GM21381 (cell line): ENCODE measurements around the gene CFAP20DC.
"Not testable (repeated sequence)": the region's sequence is repeated elsewhere in the genome, so short reads cannot be mapped to it uniquely, and the experiment has no call there.

Experiments used
- ATAC-seq: cut with Tn5 transposase; IDR thresholded peaks from one replicate; pipeline ENCODE4 v1.9.1; 2021; ENCODE audit warnings: mild to moderate bottlenecking, moderate library complexity; ENCODE audit not compliant: unreplicated experiment

CFAP20DC gene

GRCh38 chr3:58967866-58968265 is 82.0 kb downstream of the CFAP20DC start:
- ATAC-seq, result not testable (repeated sequence)

GRCh38 chr3:58965865-58966264 is 84.0 kb downstream of the CFAP20DC start:
- no peak for ATAC-seq

DNA sequence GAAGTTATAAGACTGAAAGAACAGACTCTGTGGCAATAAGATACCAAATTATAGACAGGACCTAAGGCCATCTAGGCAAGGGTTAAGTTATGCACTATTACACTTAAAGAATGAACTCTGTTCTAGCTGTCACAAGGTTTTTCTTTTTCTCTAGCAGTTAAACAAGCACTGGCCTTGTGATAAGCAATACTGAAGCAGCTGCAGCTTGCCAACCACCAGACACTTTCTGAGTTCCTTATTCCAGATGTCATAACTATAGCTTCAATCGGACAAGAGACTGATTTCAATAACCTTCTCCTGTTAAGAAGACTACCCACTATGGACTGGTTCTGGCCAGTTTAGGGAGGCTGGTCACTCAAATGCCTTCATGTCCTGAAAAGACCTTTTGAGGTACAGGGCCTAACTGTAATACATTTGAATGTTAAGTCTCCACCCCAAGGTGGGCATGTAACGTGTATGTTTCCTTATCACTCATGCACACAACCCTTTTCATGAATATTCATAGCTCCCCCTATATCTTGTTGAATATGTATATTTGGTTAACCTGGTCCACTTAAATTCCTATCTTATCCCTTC is 85.8 kb downstream of the CFAP20DC start:
- ATAC-seq, result no peak

DNA sequence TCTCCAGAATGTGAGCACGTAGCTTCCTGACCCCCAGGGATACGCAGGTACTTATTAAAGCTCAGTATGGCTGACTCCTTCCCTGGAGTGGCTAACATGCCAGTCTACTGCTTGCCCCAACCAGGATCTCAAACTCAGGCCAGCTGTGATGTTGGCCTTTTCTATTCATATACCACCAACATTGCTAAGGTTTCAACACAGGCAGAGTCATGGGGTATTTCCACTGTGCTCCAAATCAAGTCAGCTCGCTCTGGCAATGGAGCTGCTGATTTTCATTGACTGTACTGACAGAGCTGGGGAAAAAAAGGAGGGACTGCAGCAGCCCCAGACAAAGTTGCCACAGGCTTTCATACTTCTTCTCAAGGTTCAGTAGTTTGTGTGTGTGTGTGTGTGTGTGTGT is 87.0 kb downstream of the CFAP20DC start:
- no peak for ATAC-seq

GRCh38 chr3:58962040-58962651 is 87.7 kb downstream of the CFAP20DC start:
- ATAC-seq, result no peak

- ATAC-seq, result no peak
Observed at GRCh38 chr3:58955308-58955707, 94.5 kb downstream of the CFAP20DC start.

GRCh38 chr3:58953288-58953687 is 96.5 kb downstream of the CFAP20DC start:
- ATAC-seq, result no peak

- ATAC-seq, result peak; percentile 66
Observed at GRCh38 chr3:58952128-58952917, 97.5 kb downstream of the CFAP20DC start.

- no peak for ATAC-seq
Observed at GRCh38 chr3:58948018-58948417, 101.8 kb downstream of the CFAP20DC start.

DNA sequence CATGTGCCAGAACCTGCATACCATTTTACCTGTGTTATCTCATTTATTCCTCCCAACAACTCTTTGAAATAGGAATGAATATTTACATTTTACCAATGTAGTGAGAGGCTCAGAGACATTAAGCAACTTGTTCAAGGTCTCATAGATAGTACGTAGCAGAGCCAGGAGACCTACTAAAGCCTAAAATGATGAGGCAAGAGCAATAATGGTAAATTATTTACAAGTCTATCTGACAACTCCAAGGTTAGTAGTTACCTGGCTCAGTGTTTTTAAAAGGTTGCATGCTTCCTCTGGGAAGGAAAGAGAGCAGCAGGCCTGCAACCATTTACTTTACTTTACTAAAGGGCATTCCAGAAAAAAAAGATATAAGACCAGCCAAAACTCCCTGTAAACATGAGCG is 103.0 kb downstream of the CFAP20DC start:
- no peak for ATAC-seq

GRCh38 chr3:58938057-58938456 is 111.8 kb downstream of the CFAP20DC start:
- ATAC-seq, result no peak

DNA sequence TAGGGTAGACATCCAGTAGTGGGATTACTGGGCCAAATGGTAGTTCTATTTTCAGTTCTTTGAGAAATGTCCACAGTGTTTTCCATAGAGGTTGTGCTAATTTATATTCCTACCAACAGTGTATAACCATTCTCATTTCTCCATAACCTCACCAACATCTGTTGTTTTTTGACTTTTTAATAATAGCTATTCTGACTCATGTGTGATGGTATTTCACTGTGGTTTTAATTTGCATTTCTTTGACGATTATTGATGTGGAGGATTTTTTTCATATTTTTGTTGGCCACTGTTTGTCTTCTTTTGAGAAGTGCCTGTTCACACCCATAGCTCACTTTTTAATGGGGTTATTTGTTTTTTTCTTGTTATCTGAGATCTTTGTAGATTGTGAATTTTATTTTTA is 125.2 kb downstream of the CFAP20DC start:
- ATAC-seq, result no peak

DNA sequence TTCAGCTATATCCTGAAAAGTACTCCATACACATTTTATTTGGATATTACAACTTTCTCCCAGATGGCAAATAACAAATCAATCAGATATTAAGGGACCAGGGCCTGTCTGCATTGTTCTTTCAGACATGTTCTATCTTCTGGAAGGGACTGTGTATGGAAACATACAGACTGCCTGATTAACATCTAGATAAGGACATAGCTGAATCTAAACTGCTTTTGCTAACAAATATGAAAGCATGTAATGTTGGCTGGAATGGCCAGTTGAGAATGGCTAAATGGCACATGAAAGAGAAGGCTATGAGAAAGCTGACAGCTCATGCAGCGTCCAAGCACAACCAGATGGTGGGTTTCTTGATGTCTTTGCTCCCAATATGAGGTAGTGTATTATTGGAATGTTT is 149.4 kb downstream of the CFAP20DC start:
- no peak for ATAC-seq

- peak; percentile 29 for ATAC-seq
Observed at GRCh38 chr3:58899953-58900298, 149.9 kb downstream of the CFAP20DC start.

- peak; percentile 70 for ATAC-seq
Observed at GRCh38 chr3:58899159-58899952, 150.5 kb downstream of the CFAP20DC start.

- ATAC-seq, result no peak
Observed at GRCh38 chr3:58898513-58898912, 151.3 kb downstream of the CFAP20DC start.

DNA sequence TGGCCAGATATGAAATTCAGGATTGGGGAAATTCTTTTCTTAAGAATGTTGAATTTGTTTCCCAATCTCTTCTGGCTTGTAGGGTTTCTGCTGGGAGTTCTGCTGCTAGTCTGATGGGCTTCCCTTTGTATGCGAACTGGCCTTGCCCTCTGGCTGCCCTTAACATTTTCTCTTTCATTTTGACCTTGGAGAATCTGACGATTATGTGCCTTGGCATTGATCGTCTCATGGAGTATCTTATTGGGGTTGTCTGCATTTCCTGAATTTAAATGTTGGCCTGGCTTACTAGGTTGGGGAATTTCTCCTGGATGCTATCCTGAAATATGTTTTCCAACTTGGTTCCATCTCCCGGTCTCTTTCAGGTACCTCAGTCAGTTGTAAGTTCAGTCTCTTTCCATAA is 152.2 kb downstream of the CFAP20DC start:
- no peak for ATAC-seq

DNA sequence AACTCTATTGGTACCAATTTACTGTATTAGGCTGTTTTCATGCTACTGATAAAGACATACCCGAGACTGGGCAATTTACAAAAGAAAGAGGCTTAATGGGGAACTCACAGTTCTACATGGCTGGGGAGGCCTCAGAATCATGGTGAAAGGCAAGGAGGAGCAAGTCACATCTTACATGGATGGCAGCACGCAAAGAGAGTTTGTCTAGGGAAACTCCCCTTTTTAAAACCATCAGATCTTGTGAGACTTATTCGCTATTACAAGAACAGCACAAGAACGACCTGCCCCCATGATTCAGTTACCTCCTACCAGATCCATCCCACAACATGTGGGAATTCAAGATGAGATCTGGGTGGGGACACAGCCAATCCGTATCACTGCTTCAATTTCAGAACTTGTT is 154.1 kb downstream of the CFAP20DC start:
- ATAC-seq, result not testable (repeated sequence)

GRCh38 chr3:58892526-58892925 is 157.3 kb downstream of the CFAP20DC start:
- not testable (repeated sequence) for ATAC-seq

- ATAC-seq, result no peak
Observed at GRCh38 chr3:58888087-58888486, 161.7 kb downstream of the CFAP20DC start.

DNA sequence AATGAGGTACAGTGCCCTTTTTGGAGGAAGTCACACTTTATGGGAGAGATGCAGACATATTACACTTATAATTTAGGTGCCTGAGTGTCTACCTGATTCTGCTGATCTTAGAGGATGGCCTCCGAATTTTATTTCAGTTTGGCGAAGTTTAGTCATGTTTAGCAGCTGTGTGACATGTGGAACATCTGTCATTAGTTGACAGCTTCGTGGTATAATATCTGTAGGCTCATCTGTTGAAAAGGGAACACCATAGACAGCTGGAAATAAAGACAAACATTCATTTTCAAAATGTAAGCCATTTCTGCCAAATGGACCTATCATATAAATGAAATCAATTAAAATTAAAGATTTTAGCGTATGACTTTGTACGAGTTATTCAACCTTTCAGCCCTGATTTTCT is 165.4 kb downstream of the CFAP20DC start:
- ATAC-seq, result no peak
